HUES64 (cell line): ENCODE data around the gene NEU4.

Experiments used
- H3K27ac ChIP-seq: 2 replicates; pipeline ENCODE4 v1.7.0; 2013; ENCODE audit warnings: low read depth, low read length, inconsistent platforms
- H3K27me3 ChIP-seq: 2 replicates; pipeline ENCODE4 v1.6.1; 2013; ENCODE audit warnings: mild to moderate bottlenecking, low read length; ENCODE audit not compliant: insufficient read depth
- H3K36me3 ChIP-seq: 2 replicates; pipeline ENCODE4 v1.6.1; 2013; ENCODE audit warnings: mild to moderate bottlenecking, low read length; ENCODE audit not compliant: insufficient read depth
- H3K4me1 ChIP-seq: 2 replicates; pipeline ENCODE4 v1.6.1; 2013; ENCODE audit warnings: mild to moderate bottlenecking, low read length, moderate library complexity; ENCODE audit not compliant: insufficient read depth
- H3K4me3 ChIP-seq: 2 replicates; pipeline ENCODE4 v1.5.1; 2013; ENCODE audit warnings: mild to moderate bottlenecking, low read length, moderate library complexity
- H3K9ac ChIP-seq: 2 replicates; pipeline ENCODE4 v1.6.1; 2013; ENCODE audit warnings: mild to moderate bottlenecking, low read depth, low read length
- H3K9me3 ChIP-seq: 2 replicates; pipeline ENCODE4 v1.6.1; 2013; ENCODE audit warnings: low read depth, low read length; ENCODE audit not compliant: insufficient read depth
- WGBS: fragments of 150-250, 120-280 bp; methylation state at CpG from one replicate; pipeline ENCODE4 v1.1.7; 2013; ENCODE audit warnings: missing lambda C conversion rate; 5-methylcytosine and 5-hydroxymethylcytosine counted together

Gene NEU4

GRCh38 chr2:241844066-241844728 is 35.2 kb downstream of the NEU4 start:
- no peak overlapping the region for H3K27ac ChIP-seq
- 10% methylated on average over 65 of the region's 65 CpGs for WGBS
- peaks cover 28% of the 10 kb centered on the region for H3K27me3 ChIP-seq
- no peaks in the 10 kb centered on the region for H3K36me3 ChIP-seq
- no peaks in the 10 kb centered on the region for H3K9me3 ChIP-seq
- peak overlapping the region; percentile 49 for H3K4me3 ChIP-seq
- peak overlapping the region; percentile 38; the same call in 1 of the 2 replicates for H3K9ac ChIP-seq
- no peaks in the 10 kb centered on the region for H3K4me1 ChIP-seq

GRCh38 chr2:241844831-241845578 is 36.0 kb downstream of the NEU4 start:
- peak overlapping the region; percentile 49 for H3K4me3 ChIP-seq
- H3K9ac ChIP-seq, result no peak overlapping the region
- WGBS, result 84% methylated on average over 37 of the region's 37 CpGs

GRCh38 chr2:241846406-241846805 is 37.4 kb downstream of the NEU4 start:
- H3K27me3 ChIP-seq, result peaks cover 28% of the 10 kb centered on the region
- WGBS, result 94% methylated on average over 22 of the region's 22 CpGs
- H3K36me3 ChIP-seq, result no peaks in the 10 kb centered on the region
- H3K9ac ChIP-seq, result no peak overlapping the region
- H3K4me1 ChIP-seq, result no peaks in the 10 kb centered on the region
- H3K27ac ChIP-seq, result no peak overlapping the region
- no peak overlapping the region for H3K4me3 ChIP-seq
- H3K9me3 ChIP-seq, result no peaks in the 10 kb centered on the region

More at GRCh38 chr2:241844831-241845578, 36.0 kb downstream of the NEU4 start:
- peaks cover 28% of the 10 kb centered on the region for H3K27me3 ChIP-seq
- no peaks in the 10 kb centered on the region for H3K9me3 ChIP-seq
- H3K4me1 ChIP-seq, result no peaks in the 10 kb centered on the region
- no peaks in the 10 kb centered on the region for H3K36me3 ChIP-seq
- H3K27ac ChIP-seq, result no peak overlapping the region

GRCh38 chr2:241848761-241849615 is 40.0 kb downstream of the NEU4 start:
- no peak overlapping the region for H3K27ac ChIP-seq
- H3K4me3 ChIP-seq, result no peak overlapping the region
- peaks cover 18% of the 10 kb centered on the region for H3K27me3 ChIP-seq
- no peaks in the 10 kb centered on the region for H3K4me1 ChIP-seq
- no peaks in the 10 kb centered on the region for H3K36me3 ChIP-seq
- H3K9ac ChIP-seq, result no peak overlapping the region
- no peaks in the 10 kb centered on the region for H3K9me3 ChIP-seq
- 94% methylated on average over 39 of the region's 39 CpGs for WGBS

GRCh38 chr2:241849616-241850543 is 40.9 kb downstream of the NEU4 start:
- Histone ChIP-seq H3K9ac (no peak overlapping the region), H3K27ac (no peak overlapping the region), H3K4me1 (no peaks in the 10 kb centered on the region), H3K9me3 (no peaks in the 10 kb centered on the region), H3K4me3 (no peak overlapping the region), H3K27me3 (peaks cover 9% of the 10 kb centered on the region), H3K36me3 (no peaks in the 10 kb centered on the region)
- 90% methylated on average over 16 of the region's 16 CpGs for WGBS

GRCh38 chr2:241850544-241851324 is 41.7 kb downstream of the NEU4 start:
- no peaks in the 10 kb centered on the region for H3K9me3 ChIP-seq
- WGBS, result 93% methylated on average over 27 of the region's 27 CpGs
- no peak overlapping the region for H3K27ac ChIP-seq
- H3K4me3 ChIP-seq, result no peak overlapping the region
- 0 out of 2 replicates have a peak, but pooled peaks cover 3% of the 10 kb centered on the region for H3K27me3 ChIP-seq
- no peak overlapping the region for H3K9ac ChIP-seq
- H3K4me1 ChIP-seq, result no peaks in the 10 kb centered on the region
- no peaks in the 10 kb centered on the region for H3K36me3 ChIP-seq

GRCh38 chr2:241851325-241852115 is 42.5 kb downstream of the NEU4 start:
- H3K4me3 ChIP-seq, result no peak overlapping the region
- no peak overlapping the region for H3K27ac ChIP-seq
- no peaks in the 10 kb centered on the region for H3K27me3 ChIP-seq
- H3K9ac ChIP-seq, result no peak overlapping the region
- no peaks in the 10 kb centered on the region for H3K4me1 ChIP-seq
- H3K36me3 ChIP-seq, result no peaks in the 10 kb centered on the region
- WGBS, result 92% methylated on average over 26 of the region's 26 CpGs
- H3K9me3 ChIP-seq, result no peaks in the 10 kb centered on the region

GRCh38 chr2:241852116-241852980 is 43.4 kb downstream of the NEU4 start:
- Histone ChIP-seq H3K27me3 (no peaks in the 10 kb centered on the region), H3K36me3 (no peaks in the 10 kb centered on the region), H3K9me3 (no peaks in the 10 kb centered on the region), H3K4me3 (no peak overlapping the region), H3K4me1 (no peaks in the 10 kb centered on the region), H3K27ac (no peak overlapping the region), H3K9ac (no peak overlapping the region)
- WGBS, result 93% methylated on average over 39 of the region's 39 CpGs
